NT2/D1 (cell line): ENCODE measurements around the gene CEP295NL.
"Not testable (repeated sequence)": the region's sequence is repeated elsewhere in the genome, so short reads cannot be mapped to it uniquely, and the experiment has no call there.

Experiments used
- DNase-seq: peaks from one replicate; pipeline ENCODE4 v3.0.0-alpha.2; 2011; ENCODE audit warnings: low read depth, low spot score
- H3K27me3 ChIP-seq: 2 replicates; pipeline ENCODE4 v1.6.0; 2011; ENCODE audit warnings: mild to moderate bottlenecking; ENCODE audit not compliant: insufficient read length, insufficient read depth
- H3K36me3 ChIP-seq: 2 replicates; pipeline ENCODE4 v1.6.1; 2011; ENCODE audit warnings: mild to moderate bottlenecking, low read length, mixed read lengths; ENCODE audit not compliant: insufficient read depth, insufficient read length
- H3K4me1 ChIP-seq: 2 replicates; pipeline ENCODE4 v1.5.1; 2011; ENCODE audit not compliant: insufficient read depth, insufficient read length
- H3K4me3 ChIP-seq: 2 replicates; pipeline ENCODE4 v1.5.1; 2011; ENCODE audit warnings: low read depth; ENCODE audit not compliant: insufficient read length
- H3K9ac ChIP-seq: 2 replicates; pipeline ENCODE4 v1.6.0; 2011; ENCODE audit warnings: low read depth; ENCODE audit not compliant: insufficient read length
- H3K9me3 ChIP-seq: 2 replicates; pipeline ENCODE4 v1.5.1; 2011; ENCODE audit warnings: mild to moderate bottlenecking, low read length; ENCODE audit not compliant: insufficient read depth
- SUZ12 ChIP-seq: IDR thresholded peaks from 2 replicates; pipeline ENCODE4 v1.6.1; 2011; ENCODE audit not compliant: insufficient read length, insufficient read depth; ENCODE audit errors: extremely low read depth
- YY1 ChIP-seq: IDR thresholded peaks from 2 replicates; pipeline ENCODE4 v1.6.1; 2011; ENCODE audit not compliant: insufficient read length, insufficient read depth
- ZNF274 ChIP-seq: IDR thresholded peaks from 2 replicates; pipeline ENCODE4 v1.6.1; 2011; ENCODE audit warnings: mild to moderate bottlenecking, low read depth, low read length

The CEP295NL gene

DNA sequence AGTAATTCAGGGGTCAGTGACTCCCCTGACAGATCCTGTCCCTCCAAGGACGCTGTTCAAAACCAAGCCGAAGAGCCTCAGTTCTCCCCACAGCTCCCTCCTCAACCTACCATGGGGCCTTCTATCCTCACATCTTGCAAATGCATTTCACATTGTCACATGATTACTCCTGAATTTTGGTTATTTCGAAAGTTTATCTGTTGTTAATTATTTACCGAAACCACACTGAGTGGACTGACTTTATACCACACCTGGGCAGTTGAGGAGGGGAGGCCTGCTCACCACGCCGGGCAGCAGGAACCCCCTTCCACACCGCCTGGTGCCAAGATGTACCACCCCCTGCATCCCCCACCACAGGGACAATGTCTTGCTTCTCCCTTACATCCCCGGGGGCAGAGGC lies 17.5 kb upstream of the CEP295NL start:
- no peak overlapping the region for H3K4me3 ChIP-seq
- no peak for DNase-seq
- H3K36me3 ChIP-seq = peaks cover 28% of the 10 kb centered on the region
- H3K9me3 ChIP-seq = no peaks in the 10 kb centered on the region
- no peaks in the 10 kb centered on the region for H3K27me3 ChIP-seq
- no peak overlapping the region for H3K9ac ChIP-seq
- TF ChIP-seq SUZ12 (no peak), ZNF274 (no peak), YY1 (no peak)
- H3K4me1 ChIP-seq = peaks cover 39% of the 10 kb centered on the region

DNA sequence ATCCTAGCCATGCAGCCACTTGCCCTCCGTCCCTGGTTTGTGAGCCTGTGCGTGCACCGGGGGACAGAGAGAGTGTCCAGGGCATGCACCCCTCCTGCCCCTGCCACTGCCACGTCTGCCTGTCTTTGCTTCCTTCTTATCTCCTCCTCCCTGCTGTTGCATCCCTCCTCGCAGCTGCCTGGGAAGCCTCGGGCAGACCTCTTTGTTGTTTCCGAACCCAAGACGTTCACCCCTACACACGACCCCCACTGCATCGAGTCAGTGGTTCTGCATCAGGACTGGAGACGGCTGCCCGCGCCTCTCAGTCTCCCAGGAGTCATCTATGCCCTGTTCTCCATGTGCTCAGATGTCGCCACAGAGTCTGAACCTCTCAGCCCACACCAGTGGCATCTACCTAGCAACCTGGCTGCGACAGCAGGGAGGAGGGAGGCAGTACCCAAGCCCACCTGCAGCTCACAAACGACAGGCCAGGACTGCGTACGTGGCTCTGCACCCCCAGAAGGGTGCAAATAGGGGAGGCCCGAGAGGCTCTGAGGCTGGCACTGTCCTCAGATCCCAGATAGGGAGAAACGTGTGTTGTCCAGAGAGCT lies 17.0 kb upstream of the CEP295NL start:
- H3K36me3 ChIP-seq = peaks cover 28% of the 10 kb centered on the region

DNA sequence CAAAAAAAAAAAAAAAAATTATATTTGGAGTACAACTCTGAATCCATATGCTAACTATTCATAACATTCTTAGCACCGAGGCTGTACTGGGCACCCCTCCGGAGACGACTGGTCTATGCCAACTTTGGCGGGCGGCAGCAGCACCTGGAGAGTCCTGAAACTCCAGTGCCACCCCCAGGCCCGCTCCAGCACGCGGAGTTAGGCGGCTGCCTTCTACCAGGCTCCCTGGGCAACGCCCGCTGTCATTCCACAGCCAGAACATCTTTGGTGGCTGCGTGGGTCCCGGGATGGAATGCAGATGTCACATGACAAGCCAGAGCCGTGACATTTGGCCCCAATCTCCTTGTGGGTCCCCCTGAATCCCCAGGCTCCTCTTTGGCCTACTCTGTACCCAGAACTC lies 16.0 kb upstream of the CEP295NL start:
- no peak for DNase-seq
- Histone ChIP-seq H3K4me3 (no peak overlapping the region), H3K27me3 (no peaks in the 10 kb centered on the region), H3K9ac (no peak overlapping the region), H3K36me3 (peaks cover 28% of the 10 kb centered on the region), H3K4me1 (peaks cover 39% of the 10 kb centered on the region), H3K9me3 (no peaks in the 10 kb centered on the region)
- TF ChIP-seq YY1 (no peak), ZNF274 (no peak)

More for the DNA sequence above, 17.0 kb upstream of the CEP295NL start:
- peaks cover 39% of the 10 kb centered on the region for H3K4me1 ChIP-seq
- no peak for DNase-seq
- H3K4me3 ChIP-seq = no peak overlapping the region
- no peak overlapping the region for H3K9ac ChIP-seq
- TF ChIP-seq YY1 (no peak), ZNF274 (no peak), SUZ12 (no peak)
- H3K9me3 ChIP-seq = no peaks in the 10 kb centered on the region
- H3K27me3 ChIP-seq = no peaks in the 10 kb centered on the region

DNA sequence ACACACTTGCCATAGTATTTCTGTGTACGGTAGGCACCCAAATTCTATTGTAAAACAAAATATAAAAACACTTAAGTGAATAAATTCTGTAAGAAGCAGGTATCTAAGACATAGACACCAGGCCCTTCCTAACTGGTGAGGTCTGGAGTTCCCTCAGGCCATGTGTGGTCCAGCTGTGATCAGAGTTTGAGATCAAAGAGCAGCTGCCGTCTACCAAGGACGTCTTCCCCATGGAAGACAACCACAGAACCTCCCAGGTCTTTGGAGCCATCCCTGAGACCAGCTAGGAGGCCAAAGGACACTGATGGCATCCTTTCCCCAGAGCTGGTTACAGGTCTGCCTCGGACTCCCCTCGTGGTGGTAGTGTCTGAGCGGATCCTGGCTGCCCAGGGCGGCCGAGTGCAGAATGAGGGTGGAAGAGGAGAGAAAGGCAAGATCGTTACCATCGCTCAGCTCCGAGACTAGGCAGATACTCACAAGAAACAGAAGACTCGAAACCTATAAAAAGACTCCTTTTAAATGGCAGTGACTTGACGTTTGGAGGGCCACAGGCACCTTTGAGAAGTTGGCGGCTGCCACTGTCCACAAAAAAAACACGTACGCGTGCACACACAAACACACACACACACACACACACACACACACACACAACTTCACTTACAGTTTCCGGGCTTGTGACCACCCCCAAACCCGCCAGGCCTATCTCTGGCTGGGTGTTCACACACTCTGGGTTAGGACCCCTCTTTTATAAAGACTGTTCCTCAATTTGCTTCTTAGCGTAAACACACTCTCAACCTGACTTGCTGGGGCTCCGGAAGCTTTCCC lies 14.7 kb upstream of the CEP295NL start:
- Histone ChIP-seq H3K4me1 (peaks cover 34% of the 10 kb centered on the region), H3K27me3 (no peaks in the 10 kb centered on the region), H3K9ac (no peak overlapping the region), H3K4me3 (no peak overlapping the region), H3K36me3 (peaks cover 23% of the 10 kb centered on the region), H3K9me3 (no peaks in the 10 kb centered on the region)
- DNase-seq = no peak
- TF ChIP-seq SUZ12 (no peak), ZNF274 (no peak), YY1 (no peak)

DNA sequence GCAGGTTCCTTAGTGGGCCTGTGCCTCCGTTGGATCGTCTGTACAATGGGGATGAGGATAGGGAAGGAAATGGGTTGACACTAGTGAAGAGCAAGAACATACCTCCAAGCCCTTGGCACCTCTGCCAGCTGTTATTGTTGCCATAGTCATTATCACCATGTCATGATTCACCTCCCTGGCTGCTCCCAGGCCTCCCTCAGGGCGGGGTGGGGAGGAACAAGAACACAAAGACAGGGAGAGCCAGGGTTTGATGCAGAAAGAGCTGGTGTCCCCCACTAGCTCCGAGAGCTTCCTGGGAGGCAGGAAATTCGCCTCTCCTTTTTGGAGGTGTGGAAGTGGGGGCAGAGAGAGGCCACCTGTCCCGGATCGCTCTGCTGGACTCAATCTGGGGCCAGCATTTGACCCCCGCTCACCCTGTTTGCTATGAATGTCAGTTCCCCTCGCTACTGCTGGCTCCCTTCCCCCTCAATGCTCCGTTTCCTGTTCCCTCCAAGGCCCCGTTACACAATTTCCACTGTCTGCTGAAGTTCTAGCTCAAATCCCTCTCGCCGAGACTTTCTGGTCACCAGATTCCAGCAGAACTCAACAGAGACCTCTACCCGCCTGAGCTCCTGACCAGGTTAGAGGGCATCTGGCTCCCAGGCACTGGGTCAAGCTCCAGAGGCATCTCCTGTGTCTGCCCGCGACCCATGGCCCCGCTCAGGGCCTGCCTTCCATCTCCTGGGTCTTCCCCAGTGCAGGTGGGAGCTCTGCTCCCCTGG lies 13.1 kb upstream of the CEP295NL start:
- DNase-seq = no peak
- TF ChIP-seq SUZ12 (no peak), YY1 (no peak), ZNF274 (no peak)
- no peaks in the 10 kb centered on the region for H3K27me3 ChIP-seq
- H3K9me3 ChIP-seq = no peaks in the 10 kb centered on the region
- H3K4me3 ChIP-seq = no peak overlapping the region
- H3K9ac ChIP-seq = no peak overlapping the region
- peaks cover 31% of the 10 kb centered on the region for H3K4me1 ChIP-seq
- peaks cover 13% of the 10 kb centered on the region for H3K36me3 ChIP-seq

DNA sequence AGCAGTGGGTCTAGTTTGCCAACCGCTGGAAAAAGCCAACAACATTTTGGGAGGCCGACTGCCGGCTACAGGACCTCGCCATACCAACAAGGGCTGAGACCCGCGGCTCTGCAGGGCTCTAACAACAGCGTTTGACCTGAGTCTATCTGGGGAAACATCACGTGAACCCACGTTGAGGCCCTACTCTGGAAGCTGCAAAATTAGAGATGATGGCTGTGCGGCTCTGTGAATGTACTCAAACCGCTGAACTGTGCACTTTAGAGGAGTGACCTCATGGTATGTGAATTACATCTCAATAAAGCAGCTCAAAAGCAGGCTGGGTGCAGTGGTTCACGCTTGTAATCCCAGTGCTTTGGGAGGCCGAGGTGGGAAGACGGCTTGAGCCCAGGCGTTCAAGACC lies 10.1 kb upstream of the CEP295NL start:
- no peak for DNase-seq
- H3K4me1 ChIP-seq = peaks cover 12% of the 10 kb centered on the region

DNA sequence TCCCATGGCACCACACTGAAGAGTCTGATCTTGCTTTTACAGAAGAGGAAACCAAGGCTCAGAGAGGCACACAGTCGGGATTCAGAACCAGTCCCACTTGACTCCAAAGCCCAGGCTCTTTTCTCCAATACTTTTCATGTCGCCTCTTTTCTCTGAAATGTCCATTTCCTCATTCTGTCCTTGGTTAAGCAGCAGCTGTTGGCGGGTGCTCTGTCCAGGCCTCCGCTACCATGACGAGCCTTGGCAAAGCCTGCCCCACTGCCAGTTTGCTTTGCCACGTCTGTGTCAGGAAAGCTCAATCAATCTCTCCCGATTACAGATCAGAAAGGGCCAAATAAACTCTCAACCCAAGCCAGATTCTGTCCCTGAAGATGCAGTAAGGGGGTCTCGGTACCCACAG lies 9.1 kb upstream of the CEP295NL start:
- no peak for DNase-seq
- Histone ChIP-seq H3K4me1 (peaks cover 12% of the 10 kb centered on the region), H3K27me3 (no peaks in the 10 kb centered on the region), H3K9ac (no peak overlapping the region), H3K4me3 (no peak overlapping the region), H3K9me3 (no peaks in the 10 kb centered on the region), H3K36me3 (peaks cover 6% of the 10 kb centered on the region)
- TF ChIP-seq SUZ12 = no peak
- no peak for TF ChIP-seq ZNF274
- TF ChIP-seq YY1 = no peak

More for the DNA sequence above, 10.1 kb upstream of the CEP295NL start:
- Histone ChIP-seq H3K9me3 (no peaks in the 10 kb centered on the region), H3K36me3 (peaks cover 8% of the 10 kb centered on the region), H3K27me3 (no peaks in the 10 kb centered on the region), H3K9ac (no peak overlapping the region), H3K4me3 (no peak overlapping the region)
- no peak for TF ChIP-seq YY1

DNA sequence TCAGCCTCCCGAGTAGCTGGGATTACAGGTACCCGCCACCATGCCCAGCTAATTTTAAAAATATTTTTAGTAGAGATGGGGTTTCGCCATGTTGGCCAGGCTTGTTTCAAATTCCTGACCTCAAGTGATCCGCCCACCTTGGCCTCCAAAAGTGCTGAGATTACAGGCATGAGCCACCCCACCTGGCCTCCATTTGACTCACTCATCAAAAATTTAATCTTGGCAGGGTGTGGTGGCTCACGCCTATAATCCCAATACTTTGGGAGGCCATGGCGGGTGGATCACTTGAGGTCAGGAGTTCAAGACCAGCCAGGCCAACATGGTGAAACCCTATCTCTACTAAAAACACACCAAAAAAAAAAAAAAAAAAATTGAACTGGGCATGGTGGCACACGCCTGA lies 8.5 kb upstream of the CEP295NL start:
- not testable (repeated sequence) for DNase-seq, H3K4me3 ChIP-seq, H3K36me3 ChIP-seq, H3K9me3 ChIP-seq, H3K9ac ChIP-seq, H3K27me3 ChIP-seq, H3K4me1 ChIP-seq
